ENCODE data around the gene GON4L.

GRCh38 chr1:155713075-155713474 lies 143.9 kb downstream of the GON4L start:
- TF ChIP-seq EZH2 (IDR thresholded peaks at IDR 0.05; ENCODE audit: low read length), result no peak
- no peak for TF ChIP-seq CTCF (optimal IDR thresholded peaks at IDR 0.05 in 1 of 3, IDR thresholded peaks at IDR 0.05 in 1 of 3, conservative IDR thresholded peaks at IDR 0.05 in 1 of 3; ENCODE audit: extremely low read depth in 1 of 3, insufficient read depth in 2 of 3, low read length in 3 of 3)
